ENCODE measurements around the gene PSTPIP1. TPM values are rescaled to one million over a fixed set of nuclear protein-coding genes. Genes with fewer than 3 reads are reported as not detected.

Gene PSTPIP1
- polyA plus RNA-seq, 4 donors, result 0.69 to 1.2 (median 0.99) TPM

DNA sequence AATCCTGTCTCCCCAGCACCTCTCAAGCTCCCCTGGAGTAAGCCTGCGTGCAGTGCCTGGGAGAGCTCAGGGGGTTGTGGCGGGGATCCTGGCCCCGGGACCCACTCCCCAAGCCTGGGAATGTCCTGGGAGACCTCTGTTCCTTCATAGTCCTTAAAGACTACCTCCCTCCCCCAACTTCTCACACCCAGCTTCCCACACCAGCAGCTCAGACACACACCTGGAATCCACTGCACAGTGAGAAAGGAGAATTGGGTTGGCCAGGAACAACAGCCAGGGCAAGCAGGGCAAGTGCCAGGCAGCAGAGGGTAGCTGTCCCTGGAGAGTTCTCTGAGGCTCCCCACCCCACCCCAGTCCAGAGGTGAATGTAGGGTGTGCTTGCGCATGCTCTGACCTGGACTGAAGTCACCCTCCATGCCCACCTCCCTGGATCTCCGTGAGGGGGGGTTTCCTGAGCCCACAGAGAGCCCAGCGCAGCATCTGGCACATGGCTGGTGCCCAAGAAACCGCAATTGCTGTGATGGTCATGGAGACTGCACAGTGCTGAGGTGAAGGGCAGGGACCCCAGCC, 22.2 kb downstream of the PSTPIP1 start:
- no peak for DNase-seq (ENCODE audit: low read depth in 4 of 4, low spot score in 3 of 4)

GRCh38 chr15:77017761-77018720, 23.1 kb downstream of the PSTPIP1 start:
- no peak for DNase-seq (ENCODE audit: low read depth in 4 of 4, low spot score in 3 of 4)

- DNase-seq (ENCODE audit: low read depth in 4 of 4, low spot score in 3 of 4), result no peak
Measured at GRCh38 chr15:77018796-77019505, 24.0 kb downstream of the PSTPIP1 start.

- no peak for DNase-seq (ENCODE audit: low read depth in 4 of 4, low spot score in 3 of 4)
Measured at GRCh38 chr15:77019521-77020331, 24.8 kb downstream of the PSTPIP1 start.

DNA sequence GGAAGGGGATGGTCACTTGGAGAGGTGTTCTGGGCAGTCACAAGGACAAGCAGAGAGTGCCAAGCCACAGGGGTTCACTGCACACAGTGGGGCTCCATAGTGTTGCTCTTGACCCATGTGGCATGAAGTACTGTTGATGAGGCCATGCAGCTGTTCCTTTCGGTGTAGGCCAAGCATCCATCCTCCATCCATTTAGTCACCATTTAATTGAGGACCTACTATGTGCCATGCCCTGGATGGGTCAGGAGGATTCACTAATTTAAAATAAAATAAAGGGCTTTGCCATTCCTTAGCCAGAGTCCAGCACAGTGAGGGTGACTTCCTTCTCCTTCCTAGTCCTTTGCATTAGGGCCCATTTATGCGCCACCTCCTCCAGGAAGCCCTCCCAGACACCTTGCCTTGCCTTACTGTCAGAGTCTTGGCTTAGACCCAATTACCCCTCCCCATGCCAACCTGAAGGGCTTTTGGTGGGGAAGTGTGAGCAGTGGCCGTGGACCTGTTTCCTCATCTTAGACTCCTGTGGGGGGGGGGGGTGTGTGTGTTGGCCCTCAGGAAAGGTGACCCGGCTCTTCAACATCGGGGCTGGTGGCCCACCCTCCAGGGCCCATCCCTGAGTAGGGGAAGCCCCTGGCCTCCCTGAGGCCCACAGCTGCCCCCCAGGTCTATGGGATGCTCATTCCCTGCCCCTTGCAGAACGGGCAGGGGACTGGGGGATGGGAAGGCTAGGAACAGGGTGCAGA, 25.6 kb downstream of the PSTPIP1 start:
- no peak for DNase-seq (ENCODE audit: low read depth in 4 of 4, low spot score in 3 of 4)

- no peak for DNase-seq (ENCODE audit: low read depth in 4 of 4, low spot score in 3 of 4)
Measured at GRCh38 chr15:77021088-77021481, 26.2 kb downstream of the PSTPIP1 start.

DNA sequence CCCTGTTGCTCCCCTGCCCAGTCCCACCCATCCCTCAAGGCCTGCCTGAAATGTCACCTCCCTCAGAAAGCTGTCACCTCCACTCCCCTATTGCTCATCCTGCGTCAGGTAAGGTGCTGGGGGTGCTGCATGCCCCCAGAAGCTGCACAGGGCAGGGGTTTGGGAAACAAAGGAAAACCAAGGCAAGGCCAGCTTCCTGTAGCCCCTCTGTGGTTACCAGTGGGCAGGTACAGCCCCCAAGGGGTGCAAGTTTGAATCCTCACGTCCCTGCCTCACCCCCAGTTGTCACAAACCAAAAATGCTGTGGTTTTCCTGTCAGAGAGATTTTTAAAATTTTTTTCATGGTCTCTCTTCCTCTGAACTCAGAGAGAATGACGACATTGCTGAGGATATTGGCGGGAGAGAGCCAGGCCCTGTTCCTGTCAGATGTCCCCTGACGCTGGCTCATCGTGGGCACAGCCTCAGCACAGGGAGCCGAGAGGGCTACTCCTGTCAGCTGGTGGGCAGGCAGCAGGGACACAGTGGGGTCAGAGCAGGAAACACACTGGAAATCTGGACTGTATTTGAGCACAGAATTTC, 27.0 kb downstream of the PSTPIP1 start:
- no peak for DNase-seq (ENCODE audit: low read depth in 4 of 4, low spot score in 3 of 4)

GRCh38 chr15:77022646-77023575, 28.0 kb downstream of the PSTPIP1 start:
- DNase-seq (ENCODE audit: low read depth in 4 of 4, low spot score in 3 of 4), result no peak

DNA sequence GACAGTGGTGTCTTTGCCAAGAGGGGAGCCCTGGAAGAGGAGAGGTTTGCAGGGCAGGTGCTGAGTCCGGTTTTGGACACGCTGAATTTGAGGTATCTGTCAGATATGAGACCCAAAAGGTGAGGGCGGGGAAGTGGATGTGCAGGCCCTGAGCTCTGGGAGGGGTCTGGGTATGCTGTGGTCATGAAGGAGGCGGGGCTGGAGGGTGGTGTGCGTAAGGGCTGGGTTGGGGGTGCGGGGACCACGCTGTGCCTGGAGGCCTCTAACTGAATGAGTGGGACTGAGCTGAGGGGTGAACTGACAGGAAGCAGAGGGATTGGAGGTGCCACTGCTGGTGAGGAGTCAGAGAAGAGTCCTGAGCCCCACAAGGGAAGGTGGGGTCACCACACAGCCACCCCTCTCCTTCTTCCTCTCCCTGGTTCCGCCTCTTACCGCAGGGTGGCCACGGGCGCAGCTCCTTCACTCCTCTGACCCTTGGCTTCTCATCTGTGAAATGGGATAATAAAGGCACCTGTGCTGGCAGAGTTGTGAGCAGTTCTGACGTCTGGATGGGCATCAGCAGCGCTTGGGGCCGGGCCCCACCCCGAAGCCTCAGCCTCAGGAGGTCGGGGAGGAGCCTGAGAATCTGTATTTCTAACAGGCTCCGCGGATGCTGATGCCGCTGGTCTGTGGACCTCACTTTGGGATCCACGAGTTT, 28.8 kb downstream of the PSTPIP1 start:
- DNase-seq (ENCODE audit: low read depth in 4 of 4, low spot score in 3 of 4), result no peak

- peak in 3 of 4 donors; percentile 26 to 53 (median 33) for DNase-seq (ENCODE audit: low read depth in 4 of 4, low spot score in 3 of 4)
Measured at GRCh38 chr15:77024273-77025082, 29.6 kb downstream of the PSTPIP1 start.

DNA sequence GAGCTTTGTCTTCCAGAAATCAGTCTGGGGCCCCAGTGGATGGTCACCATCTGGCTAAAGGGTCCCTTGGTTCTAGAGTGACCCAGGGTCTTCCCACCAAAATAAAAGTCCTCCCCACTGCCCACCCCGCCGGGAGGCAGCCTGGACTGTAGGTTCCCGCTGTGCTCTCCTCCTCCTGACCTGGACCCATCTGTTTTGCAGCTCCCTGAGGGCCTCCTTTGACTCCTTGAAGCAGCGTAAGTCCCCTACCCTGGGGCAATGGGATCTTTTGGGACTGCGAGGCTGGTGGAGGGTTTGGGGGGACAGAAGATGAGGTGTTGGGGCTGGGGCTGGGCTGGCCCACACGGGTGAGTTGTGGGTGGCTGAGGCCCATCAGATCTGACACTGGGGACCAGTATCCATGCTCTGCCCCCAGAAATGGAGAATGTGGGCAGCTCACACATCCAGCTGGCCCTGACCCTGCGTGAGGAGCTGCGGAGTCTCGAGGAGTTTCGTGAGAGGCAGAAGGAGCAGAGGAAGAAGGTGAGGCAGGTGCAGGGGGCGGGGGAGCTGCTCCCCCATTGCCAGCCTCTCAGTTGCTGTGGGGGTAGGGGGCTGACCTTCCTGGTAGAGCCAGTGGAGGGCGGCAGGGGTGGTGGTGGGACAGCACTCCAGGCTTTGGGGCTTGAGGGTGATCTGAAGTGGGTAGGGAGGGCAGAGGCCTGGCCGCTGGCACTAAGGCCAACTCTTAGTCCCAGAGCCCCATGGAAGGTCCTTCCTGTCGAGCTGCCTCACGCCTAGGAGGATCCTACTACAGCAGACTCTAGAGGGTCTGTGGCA, 30.4 kb downstream of the PSTPIP1 start:
- no peak for DNase-seq (ENCODE audit: low read depth in 4 of 4, low spot score in 3 of 4)

- no peak for DNase-seq (ENCODE audit: low read depth in 4 of 4, low spot score in 3 of 4)
Measured at GRCh38 chr15:77025941-77026411, 31.1 kb downstream of the PSTPIP1 start.

DNA sequence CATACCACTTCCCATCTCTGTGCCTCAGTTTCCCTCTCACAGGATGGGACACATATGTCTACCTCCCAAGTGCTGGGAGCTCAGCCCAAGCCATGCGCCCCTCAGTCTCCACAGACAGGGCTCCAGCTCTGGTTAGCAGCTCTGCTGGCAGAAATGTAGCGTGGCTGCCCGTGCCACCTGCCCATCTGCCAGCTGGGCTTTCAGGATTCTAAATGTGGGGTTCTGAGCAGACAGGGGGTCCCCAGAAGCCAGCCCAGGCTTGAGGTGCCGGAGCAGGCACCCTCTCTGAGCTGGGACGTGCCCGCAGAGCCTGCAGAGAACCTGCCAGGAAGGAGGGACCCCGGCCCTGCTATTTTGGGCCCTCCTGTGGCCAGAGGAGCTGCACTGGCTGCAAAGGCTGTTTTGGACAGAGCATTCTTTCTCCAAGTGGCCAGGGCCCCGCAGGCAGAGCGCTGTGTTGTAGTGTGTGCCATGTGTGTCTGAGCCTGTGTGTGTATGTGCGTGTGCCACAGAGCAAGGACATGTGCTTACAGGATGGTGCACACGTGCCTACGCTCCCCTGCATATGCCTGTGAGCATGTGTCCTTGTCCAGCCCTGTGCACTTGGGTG, 31.7 kb downstream of the PSTPIP1 start:
- no peak for DNase-seq (ENCODE audit: low read depth in 4 of 4, low spot score in 3 of 4)

- no peak for DNase-seq (ENCODE audit: low read depth in 4 of 4, low spot score in 3 of 4)
Measured at GRCh38 chr15:77027111-77027696, 32.3 kb downstream of the PSTPIP1 start.
